HepG2 (cell line): ENCODE results near the gene INO80B. TPM values are rescaled to one million over a fixed set of nuclear protein-coding genes. Genes with fewer than 3 reads are reported as not detected.
A peak's percentile ranks its signal among the peaks of the same experiment; 100 is the strongest.

Experiments
- ARID2 ChIP-seq: sonication (generic); formaldehyde crosslinking; IDR thresholded peaks from 2 replicates; pipeline ENCODE4 v1.8.1; 2022; ENCODE audit warnings: mild to moderate bottlenecking, missing genetic modification reagents, borderline replicate concordance
- ATF7 ChIP-seq, 2 experiments: fragments of 450-650 bp in 1 of 2; sonication (generic) in 1 of 2; formaldehyde crosslinking in 1 of 2; IDR thresholded peaks; 2 replicates each; pipeline versions ENCODE4 v1.4.0 to v1.6.1; 2016 to 2020; ENCODE audit warnings: antibody characterized with exemption in 1 of 2, mild to moderate bottlenecking in 1 of 2, missing genetic modification reagents in 1 of 2
- EEA1 ChIP-seq: sonication (generic); formaldehyde crosslinking; IDR thresholded peaks from 2 replicates; pipeline ENCODE4 v1.5.1; 2020; ENCODE audit warnings: mild to moderate bottlenecking, missing genetic modification reagents, borderline replicate concordance
- HES4 ChIP-seq: sonication (generic); formaldehyde crosslinking; IDR thresholded peaks from 2 replicates; pipeline ENCODE4 v1.9.0; 2021; ENCODE audit warnings: mild to moderate bottlenecking, missing genetic modification reagents, borderline replicate concordance
- IKZF1 ChIP-seq: fragments of 450-650 bp; IDR thresholded peaks from 2 replicates; pipeline ENCODE4 v1.7.1; 2016
- ISX ChIP-seq: sonication (generic); formaldehyde crosslinking; conservative IDR thresholded peaks from 2 replicates; pipeline ENCODE4 v1.5.0; 2020; ENCODE audit warnings: missing genetic modification reagents
- MBD4 ChIP-seq: IDR thresholded peaks from 2 replicates; pipeline ENCODE4 v1.6.1; 2012; ENCODE audit warnings: low read length, inconsistent platforms, borderline replicate concordance
- PITX1 ChIP-seq: sonication (generic); formaldehyde crosslinking; IDR thresholded peaks from 2 replicates; pipeline ENCODE4 v1.5.1; 2020; ENCODE audit warnings: mild to moderate bottlenecking, missing genetic modification reagents
- POLR2G ChIP-seq: fragments of 200-400 bp; formaldehyde crosslinking; IDR thresholded peaks from 2 replicates; pipeline ENCODE4 v1.6.1; 2018; ENCODE audit warnings: mild to moderate bottlenecking, low read depth, low read length, moderate library complexity
- SATB2 ChIP-seq: sonication (generic); formaldehyde crosslinking; IDR thresholded peaks from 2 replicates; pipeline ENCODE4 v1.5.0; 2020; ENCODE audit warnings: missing genetic modification reagents
- SP140L ChIP-seq: sonication (generic); formaldehyde crosslinking; IDR thresholded peaks from 2 replicates; pipeline ENCODE4 v1.4.0; 2020; ENCODE audit warnings: missing genetic modification reagents, borderline replicate concordance
- ZGPAT ChIP-seq: IDR thresholded peaks from 2 replicates; pipeline ENCODE4 v1.6.1; 2016; ENCODE audit warnings: mild to moderate bottlenecking
- ZKSCAN5 ChIP-seq: sonication (generic); formaldehyde crosslinking; IDR thresholded peaks from 2 replicates; pipeline ENCODE4 v1.5.1; 2020; ENCODE audit warnings: mild to moderate bottlenecking, missing genetic modification reagents
- ZNF225 ChIP-seq: sonication (generic); formaldehyde crosslinking; IDR thresholded peaks from 2 replicates; pipeline ENCODE4 v1.4.0; 2020; ENCODE audit warnings: mild to moderate bottlenecking, missing genetic modification reagents
- ZNF282 ChIP-seq: fragments of 450-650 bp; IDR thresholded peaks from 2 replicates; pipeline ENCODE4 v1.6.1; 2018; ENCODE audit not compliant: partially characterized antibody
- ZNF33B ChIP-seq: sonication (generic); formaldehyde crosslinking; IDR thresholded peaks from 2 replicates; pipeline ENCODE4 v1.5.1; 2020; ENCODE audit warnings: mild to moderate bottlenecking, missing genetic modification reagents
- ZNF550 ChIP-seq: sonication (generic); formaldehyde crosslinking; IDR thresholded peaks from 2 replicates; pipeline ENCODE4 v1.4.0; 2020; ENCODE audit warnings: mild to moderate bottlenecking, missing genetic modification reagents, borderline replicate concordance
- ZNF598 ChIP-seq: sonication (generic); formaldehyde crosslinking; IDR thresholded peaks from 2 replicates; pipeline ENCODE4 v1.5.1; 2020; ENCODE audit warnings: mild to moderate bottlenecking, missing genetic modification reagents, borderline replicate concordance
- ZNF605 ChIP-seq: sonication (generic); formaldehyde crosslinking; IDR thresholded peaks from 2 replicates; pipeline ENCODE4 v1.8.0; 2022; ENCODE audit warnings: mild to moderate bottlenecking, missing genetic modification reagents
- ZNF616 ChIP-seq: sonication (generic); formaldehyde crosslinking; IDR thresholded peaks from 2 replicates; pipeline ENCODE4 v1.5.0; 2020; ENCODE audit warnings: low read depth, mild to moderate bottlenecking, missing genetic modification reagents
- polyA plus RNA-seq, 8 experiments: library from polyadenylated mRNA; depleted of rRNA in 3 of 8; stranded (reverse) in 7 of 8; unstranded in 1 of 8; fragments of >200 nt; fragmentation: Illumina TruSeq in 4 of 8; extraction: Trizol in 4 of 8; gene quantifications; 2 replicates each; pipeline versions ENCODE4 v1.2.1 to v1.2.3, GENCODE V29; 2011 to 2016; ENCODE audit warnings: low read depth in 4 of 8, missing spikeins in 1 of 8, mixed read lengths in 1 of 8; ENCODE audit not compliant: insufficient read depth in 1 of 8
- total RNA-seq, 5 experiments: library from RNA; depleted of rRNA; stranded (reverse); fragments of >200 nt; fragmentation: Illumina TruSeq; extraction: Trizol; gene quantifications; 2 replicates each; pipeline ENCODE4 v1.2.3, GENCODE V29; 2016; ENCODE audit warnings: low read depth in 1 of 5
- TF ChIP-seq, protein P1 (sequence below): sonication (generic); formaldehyde crosslinking; IDR thresholded peaks from 2 replicates; pipeline ENCODE4 v1.5.1; 2020; ENCODE audit warnings: mild to moderate bottlenecking, missing genetic modification reagents, borderline replicate concordance
- TF ChIP-seq, protein P2 (sequence below): sonication (generic); formaldehyde crosslinking; IDR thresholded peaks from 2 replicates; pipeline ENCODE4 v1.8.1; 2023; ENCODE audit warnings: mild to moderate bottlenecking, missing genetic modification reagents

The INO80B gene
- total and polyA plus RNA-seq, 2 of the 13 experiments (the other 11 are each of a cell fraction or from before 2014, with no cell fraction given), result 6.2 to 14.5 TPM

- TF ChIP-seq ZGPAT (CRISPR knock-in tag) (no peak), SATB2 (no peak), ZNF616 (CRISPR knock-in tag) (no peak), ZNF550 (CRISPR knock-in tag) (no peak), ZNF225 (no peak), ATF7 (IDR thresholded peaks at IDR 0.05) (no peak), ATF7 (CRISPR knock-in tag; IDR thresholded peaks at IDR 0.05) (no peak), ZNF605 (0 out of 2 replicates have a peak, but pooled peaks have one; percentile 38), ZNF598 (CRISPR knock-in tag) (no peak), IKZF1 (no peak), POLR2G (peak; percentile 67; the same call in 1 of the 2 replicates), HES4 (CRISPR knock-in tag) (no peak), ISX (CRISPR knock-in tag) (no peak), PITX1 (CRISPR knock-in tag) (no peak), ZKSCAN5 (CRISPR knock-in tag) (no peak), ARID2 (CRISPR knock-in tag) (no peak), MBD4 (no peak), EEA1 (CRISPR knock-in tag) (no peak), ZNF282 (no peak), ZNF33B (CRISPR knock-in tag) (no peak), SP140L (CRISPR knock-in tag) (no peak)
- TF ChIP-seq, protein P1, sequence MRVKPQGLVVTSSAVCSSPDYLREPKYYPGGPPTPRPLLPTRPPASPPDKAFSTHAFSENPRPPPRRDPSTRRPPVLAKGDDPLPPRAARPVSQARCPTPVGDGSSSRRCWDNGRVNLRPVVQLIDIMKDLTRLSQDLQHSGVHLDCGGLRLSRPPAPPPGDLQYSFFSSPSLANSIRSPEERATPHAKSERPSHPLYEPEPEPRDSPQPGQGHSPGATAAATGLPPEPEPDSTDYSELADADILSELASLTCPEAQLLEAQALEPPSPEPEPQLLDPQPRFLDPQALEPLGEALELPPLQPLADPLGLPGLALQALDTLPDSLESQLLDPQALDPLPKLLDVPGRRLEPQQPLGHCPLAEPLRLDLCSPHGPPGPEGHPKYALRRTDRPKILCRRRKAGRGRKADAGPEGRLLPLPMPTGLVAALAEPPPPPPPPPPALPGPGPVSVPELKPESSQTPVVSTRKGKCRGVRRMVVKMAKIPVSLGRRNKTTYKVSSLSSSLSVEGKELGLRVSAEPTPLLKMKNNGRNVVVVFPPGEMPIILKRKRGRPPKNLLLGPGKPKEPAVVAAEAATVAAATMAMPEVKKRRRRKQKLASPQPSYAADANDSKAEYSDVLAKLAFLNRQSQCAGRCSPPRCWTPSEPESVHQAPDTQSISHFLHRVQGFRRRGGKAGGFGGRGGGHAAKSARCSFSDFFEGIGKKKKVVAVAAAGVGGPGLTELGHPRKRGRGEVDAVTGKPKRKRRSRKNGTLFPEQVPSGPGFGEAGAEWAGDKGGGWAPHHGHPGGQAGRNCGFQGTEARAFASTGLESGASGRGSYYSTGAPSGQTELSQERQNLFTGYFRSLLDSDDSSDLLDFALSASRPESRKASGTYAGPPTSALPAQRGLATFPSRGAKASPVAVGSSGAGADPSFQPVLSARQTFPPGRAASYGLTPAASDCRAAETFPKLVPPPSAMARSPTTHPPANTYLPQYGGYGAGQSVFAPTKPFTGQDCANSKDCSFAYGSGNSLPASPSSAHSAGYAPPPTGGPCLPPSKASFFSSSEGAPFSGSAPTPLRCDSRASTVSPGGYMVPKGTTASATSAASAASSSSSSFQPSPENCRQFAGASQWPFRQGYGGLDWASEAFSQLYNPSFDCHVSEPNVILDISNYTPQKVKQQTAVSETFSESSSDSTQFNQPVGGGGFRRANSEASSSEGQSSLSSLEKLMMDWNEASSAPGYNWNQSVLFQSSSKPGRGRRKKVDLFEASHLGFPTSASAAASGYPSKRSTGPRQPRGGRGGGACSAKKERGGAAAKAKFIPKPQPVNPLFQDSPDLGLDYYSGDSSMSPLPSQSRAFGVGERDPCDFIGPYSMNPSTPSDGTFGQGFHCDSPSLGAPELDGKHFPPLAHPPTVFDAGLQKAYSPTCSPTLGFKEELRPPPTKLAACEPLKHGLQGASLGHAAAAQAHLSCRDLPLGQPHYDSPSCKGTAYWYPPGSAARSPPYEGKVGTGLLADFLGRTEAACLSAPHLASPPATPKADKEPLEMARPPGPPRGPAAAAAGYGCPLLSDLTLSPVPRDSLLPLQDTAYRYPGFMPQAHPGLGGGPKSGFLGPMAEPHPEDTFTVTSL (CRISPR knock-in tag), result no peak
- TF ChIP-seq, protein P2, sequence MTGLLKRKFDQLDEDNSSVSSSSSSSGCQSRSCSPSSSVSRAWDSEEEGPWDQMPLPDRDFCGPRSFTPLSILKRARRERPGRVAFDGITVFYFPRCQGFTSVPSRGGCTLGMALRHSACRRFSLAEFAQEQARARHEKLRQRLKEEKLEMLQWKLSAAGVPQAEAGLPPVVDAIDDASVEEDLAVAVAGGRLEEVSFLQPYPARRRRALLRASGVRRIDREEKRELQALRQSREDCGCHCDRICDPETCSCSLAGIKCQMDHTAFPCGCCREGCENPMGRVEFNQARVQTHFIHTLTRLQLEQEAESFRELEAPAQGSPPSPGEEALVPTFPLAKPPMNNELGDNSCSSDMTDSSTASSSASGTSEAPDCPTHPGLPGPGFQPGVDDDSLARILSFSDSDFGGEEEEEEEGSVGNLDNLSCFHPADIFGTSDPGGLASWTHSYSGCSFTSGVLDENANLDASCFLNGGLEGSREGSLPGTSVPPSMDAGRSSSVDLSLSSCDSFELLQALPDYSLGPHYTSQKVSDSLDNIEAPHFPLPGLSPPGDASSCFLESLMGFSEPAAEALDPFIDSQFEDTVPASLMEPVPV, result no peak
These were observed 50.8 kb downstream of the INO80B start (continued) for GRCh38 chr2:74505448-74506246.
